Prostate gland (tissue), 2 donors: ENCODE data around the gene APBB1.

Experiments used
- CTCF ChIP-seq, 4 experiments: fragments of 200-600 bp in 2 of 4; fragments of 450-650 bp in 2 of 4; sonication (generic) in 2 of 4; IDR thresholded peaks; 1 replicate in 3 of 4; 2 replicates in 1 of 4; pipeline ENCODE4 v1.5.1; 2016 to 2019; ENCODE audit warnings: antibody characterized with exemption in 4 of 4, mild to moderate bottlenecking in 2 of 4, moderate library complexity in 2 of 4
- POLR2AphosphoS5 ChIP-seq: sonication (generic); formaldehyde crosslinking; IDR thresholded peaks from one replicate; pipeline ENCODE4 v1.6.1; 2017; ENCODE audit warnings: antibody characterized with exemption

- TF ChIP-seq CTCF (IDR thresholded peaks at IDR 0.05) = no peak
- no peak for TF ChIP-seq POLR2AphosphoS5
Measured at GRCh38 chr11:6403539-6403938, 15.4 kb downstream of the APBB1 start.
